ENCODE measurements around the gene CTPS1. TPM values are rescaled to one million over a fixed set of nuclear protein-coding genes. Genes with fewer than 3 reads are reported as not detected.

The CTPS1 gene
- total and polyA plus RNA-seq, 10 donors = 7.9 to 27.7 (median 16.1) TPM

- no peaks in the 10 kb centered on the region for H3K27me3 ChIP-seq (replicated peaks in 1 of 7)
- H3K36me3 ChIP-seq = peaks cover 3 to 83% (median 58%) of the 10 kb centered on the region in 6 donors
- WGBS, 5 donors = 94 to 96% (median 95%) methylated on average over 10 of the region's 10 CpGs
- DNase-seq = no peak
- no peak overlapping the region for H3K4me3 ChIP-seq
- TF ChIP-seq POLR2AphosphoS5 (IDR thresholded peaks at IDR 0.05) = no peak
- TF ChIP-seq CTCF (IDR thresholded peaks at IDR 0.05 in 8 of 11, conservative IDR thresholded peaks at IDR 0.05 in 3 of 11) = no peak
- no peak for TF ChIP-seq POLR2A (IDR thresholded peaks at IDR 0.05)
- no peak overlapping the region for H3K27ac ChIP-seq
- intact Hi-C loops (cut with DNase I; ENCODE audit: low total_unique reads) = no loop called here
- no peaks in the 10 kb centered on the region for H3K9me3 ChIP-seq
- peaks cover 0 to 8% (median 5%) of the 10 kb centered on the region in 6 donors for H3K4me1 ChIP-seq
Measured at GRCh38 chr1:40986328-40986783, 6.9 kb downstream of the CTPS1 start.

DNA sequence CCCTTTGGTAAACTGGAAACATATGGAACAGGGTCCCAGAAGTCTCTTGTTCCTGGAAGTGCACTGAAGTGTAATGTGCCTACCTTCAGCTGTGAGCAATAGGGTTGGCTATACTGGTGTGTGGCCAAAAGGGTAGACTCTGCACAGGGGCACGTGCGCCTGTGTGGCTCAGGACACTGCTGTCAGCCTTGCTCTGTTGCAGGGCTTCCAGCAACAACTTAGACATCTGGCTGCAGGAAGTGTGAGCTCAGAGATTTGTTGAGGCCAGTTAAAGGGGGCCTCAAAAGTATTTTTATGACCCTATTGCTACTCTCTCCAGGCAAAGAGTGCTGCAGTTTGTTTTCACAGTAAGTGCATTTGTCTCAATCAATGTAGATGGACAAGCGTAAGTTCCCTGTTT is 7.5 kb downstream of the CTPS1 start:
- DNase-seq = no peak
- H3K27me3 ChIP-seq (replicated peaks in 1 of 7) = no peaks in the 10 kb centered on the region
- 85 to 93% (median 87%) methylated on average over 3 of the region's 3 CpGs for WGBS, 5 donors
- intact Hi-C loops (cut with DNase I; ENCODE audit: low total_unique reads) = no loop called here
- peaks cover 3 to 89% (median 63%) of the 10 kb centered on the region in 6 donors for H3K36me3 ChIP-seq
- TF ChIP-seq POLR2A (IDR thresholded peaks at IDR 0.05) (no peak), CTCF (IDR thresholded peaks at IDR 0.05 in 8 of 11, conservative IDR thresholded peaks at IDR 0.05 in 3 of 11) (no peak), POLR2AphosphoS5 (IDR thresholded peaks at IDR 0.05) (no peak)
- no peak overlapping the region for H3K27ac ChIP-seq
- peaks cover 0 to 4% (median under 1%) of the 10 kb centered on the region in 6 donors for H3K4me1 ChIP-seq
- H3K9me3 ChIP-seq = no peaks in the 10 kb centered on the region
- no peak overlapping the region for H3K4me3 ChIP-seq

DNA sequence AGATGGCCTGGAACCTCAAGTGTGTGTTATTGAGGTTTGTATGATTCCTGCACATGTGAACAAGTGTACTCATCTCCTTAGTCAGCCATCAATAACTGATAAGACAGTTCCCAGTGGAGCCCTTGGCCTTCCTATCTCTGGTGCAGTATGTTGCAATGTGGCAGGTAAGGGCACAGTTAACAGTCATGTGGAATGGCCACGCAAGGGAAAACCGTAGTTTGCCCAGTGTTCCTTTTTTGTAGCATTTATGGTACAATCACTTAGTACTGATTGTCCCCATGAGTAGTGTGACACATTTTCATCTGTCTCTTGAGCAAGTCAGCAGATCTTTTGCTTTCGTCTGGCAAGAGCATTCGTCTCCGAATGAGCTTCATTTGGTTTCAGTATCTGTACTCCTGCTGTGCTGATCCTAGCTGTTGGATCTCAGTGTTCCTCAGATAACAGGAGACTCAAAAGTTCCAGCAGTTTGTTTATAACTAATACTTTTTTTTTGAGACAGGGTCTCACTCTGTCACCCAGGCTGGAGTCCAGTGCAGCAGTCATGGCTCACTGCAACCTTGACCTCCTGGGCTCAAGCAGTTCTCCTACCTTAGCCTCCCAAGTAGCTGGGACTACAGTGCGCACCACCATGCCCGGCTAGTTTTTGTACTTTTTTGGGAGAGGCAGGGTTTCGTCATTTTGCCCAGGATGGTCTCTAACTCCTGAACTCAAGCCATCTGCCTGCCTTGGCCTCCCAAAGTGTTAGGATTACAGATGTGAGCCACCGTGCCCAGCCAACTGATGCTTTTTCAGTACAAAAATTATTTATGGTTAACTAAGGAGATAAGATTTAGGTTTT is 8.2 kb downstream of the CTPS1 start:
- peaks cover 0 to 4% (median 0%) of the 10 kb centered on the region in 6 donors for H3K4me1 ChIP-seq
- intact Hi-C loops (cut with DNase I; ENCODE audit: low total_unique reads) = no loop called here
- TF ChIP-seq POLR2A (IDR thresholded peaks at IDR 0.05) = no peak
- no peak for TF ChIP-seq CTCF (IDR thresholded peaks at IDR 0.05 in 8 of 11, conservative IDR thresholded peaks at IDR 0.05 in 3 of 11)
- no peak for TF ChIP-seq POLR2AphosphoS5 (IDR thresholded peaks at IDR 0.05)
- H3K27me3 ChIP-seq (replicated peaks in 1 of 7) = no peaks in the 10 kb centered on the region
- H3K36me3 ChIP-seq = peaks cover 3 to 96% (median 67%) of the 10 kb centered on the region in 6 donors
- H3K9me3 ChIP-seq = no peaks in the 10 kb centered on the region
- H3K27ac ChIP-seq = no peak overlapping the region
- DNase-seq = no peak
- H3K4me3 ChIP-seq = no peak overlapping the region
- 92 to 99% (median 95%) methylated on average over 9 of the region's 9 CpGs for WGBS, 5 donors

DNA sequence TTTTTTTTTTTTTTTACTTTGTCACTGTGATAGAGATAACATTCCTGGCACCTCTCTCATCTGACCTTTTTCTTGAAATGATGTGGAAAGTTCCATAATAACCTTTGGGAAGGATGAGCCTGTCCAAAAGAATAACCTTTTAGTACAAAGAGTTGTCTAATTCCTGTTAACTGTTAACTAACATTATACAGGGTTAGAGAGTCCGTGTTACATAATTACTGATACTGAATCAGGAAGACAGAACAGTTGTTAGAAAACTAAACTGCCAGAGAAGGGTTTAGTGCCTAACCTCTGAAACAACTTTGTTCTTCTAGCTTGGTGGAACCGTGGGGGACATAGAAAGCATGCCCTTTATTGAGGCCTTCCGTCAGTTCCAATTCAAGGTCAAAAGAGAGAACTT is 8.8 kb downstream of the CTPS1 start:
- TF ChIP-seq POLR2AphosphoS5 (IDR thresholded peaks at IDR 0.05) = no peak
- no peak for TF ChIP-seq CTCF (IDR thresholded peaks at IDR 0.05 in 8 of 11, conservative IDR thresholded peaks at IDR 0.05 in 3 of 11)
- TF ChIP-seq POLR2A (IDR thresholded peaks at IDR 0.05) = no peak
- no peak for DNase-seq
- Histone ChIP-seq H3K27me3 (replicated peaks in 1 of 7) (no peaks in the 10 kb centered on the region), H3K36me3 (peaks cover 3 to 100% (median 70%) of the 10 kb centered on the region in 6 donors), H3K9me3 (no peaks in the 10 kb centered on the region), H3K4me1 (no peaks in the 10 kb centered on the region), H3K4me3 (no peak overlapping the region), H3K27ac (no peak overlapping the region)
- 91 to 97% (median 94%) methylated on average over 3 of the region's 3 CpGs for WGBS, 5 donors
- intact Hi-C loops (cut with DNase I; ENCODE audit: low total_unique reads) = no loop called here
